Nephron (organoid): Measurements from ENCODE around the gene DPF1.

Experiments used
- H3K27ac Mint-ChIP-seq, 3 experiments: 2 replicates each; pipeline ENCODE4 v1.8.0; 2020; ENCODE audit warnings: mixed read lengths in 3 of 3, mild to moderate bottlenecking in 2 of 3, moderate library complexity in 1 of 3
- H3K27me3 Mint-ChIP-seq: 2 replicates; pipeline ENCODE4 v1.8.0; 2021; ENCODE audit warnings: low read depth, mild to moderate bottlenecking, moderate library complexity, mixed read lengths
- H3K36me3 Mint-ChIP-seq: 2 replicates; pipeline ENCODE4 v1.8.0; 2020; ENCODE audit warnings: low read depth, mixed read lengths
- H3K4me1 Mint-ChIP-seq: 2 replicates; pipeline ENCODE4 v1.8.0; 2020; ENCODE audit warnings: mixed read lengths
- H3K4me3 Mint-ChIP-seq, 3 experiments: 2 replicates each; pipeline ENCODE4 v1.8.0; 2020; ENCODE audit warnings: mild to moderate bottlenecking in 3 of 3, mixed read lengths in 3 of 3, moderate library complexity in 2 of 3
- H3K9me3 Mint-ChIP-seq: 2 replicates; pipeline ENCODE4 v1.8.0; 2020; ENCODE audit warnings: mixed read lengths
- TF ChIP-seq, protein P1 (sequence below), 3 experiments: fragments of 200-600 bp; sonication (generic); IDR thresholded peaks; one replicate each; pipeline ENCODE4 v1.5.0; 2021; ENCODE audit warnings: antibody characterized with exemption in 3 of 3; ENCODE audit not compliant: unreplicated experiment in 3 of 3

DPF1 gene

GRCh38 chr19:38202504-38202903, 21.5 kb downstream of the DPF1 start:
- no peaks in the 10 kb centered on the region for H3K9me3 Mint-ChIP-seq
- peaks cover 6% of the 10 kb centered on the region for H3K4me1 Mint-ChIP-seq
- H3K4me3 Mint-ChIP-seq = no peak overlapping the region
- H3K36me3 Mint-ChIP-seq = peaks cover 15% of the 10 kb centered on the region
- TF ChIP-seq, protein P1, sequence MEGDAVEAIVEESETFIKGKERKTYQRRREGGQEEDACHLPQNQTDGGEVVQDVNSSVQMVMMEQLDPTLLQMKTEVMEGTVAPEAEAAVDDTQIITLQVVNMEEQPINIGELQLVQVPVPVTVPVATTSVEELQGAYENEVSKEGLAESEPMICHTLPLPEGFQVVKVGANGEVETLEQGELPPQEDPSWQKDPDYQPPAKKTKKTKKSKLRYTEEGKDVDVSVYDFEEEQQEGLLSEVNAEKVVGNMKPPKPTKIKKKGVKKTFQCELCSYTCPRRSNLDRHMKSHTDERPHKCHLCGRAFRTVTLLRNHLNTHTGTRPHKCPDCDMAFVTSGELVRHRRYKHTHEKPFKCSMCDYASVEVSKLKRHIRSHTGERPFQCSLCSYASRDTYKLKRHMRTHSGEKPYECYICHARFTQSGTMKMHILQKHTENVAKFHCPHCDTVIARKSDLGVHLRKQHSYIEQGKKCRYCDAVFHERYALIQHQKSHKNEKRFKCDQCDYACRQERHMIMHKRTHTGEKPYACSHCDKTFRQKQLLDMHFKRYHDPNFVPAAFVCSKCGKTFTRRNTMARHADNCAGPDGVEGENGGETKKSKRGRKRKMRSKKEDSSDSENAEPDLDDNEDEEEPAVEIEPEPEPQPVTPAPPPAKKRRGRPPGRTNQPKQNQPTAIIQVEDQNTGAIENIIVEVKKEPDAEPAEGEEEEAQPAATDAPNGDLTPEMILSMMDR (IDR thresholded peaks at IDR 0.05; ENCODE audit: unreplicated experiment in 3 of 3) = no peak
- no peak overlapping the region for H3K27ac Mint-ChIP-seq
- H3K27me3 Mint-ChIP-seq = peaks cover 6% of the 10 kb centered on the region

DNA sequence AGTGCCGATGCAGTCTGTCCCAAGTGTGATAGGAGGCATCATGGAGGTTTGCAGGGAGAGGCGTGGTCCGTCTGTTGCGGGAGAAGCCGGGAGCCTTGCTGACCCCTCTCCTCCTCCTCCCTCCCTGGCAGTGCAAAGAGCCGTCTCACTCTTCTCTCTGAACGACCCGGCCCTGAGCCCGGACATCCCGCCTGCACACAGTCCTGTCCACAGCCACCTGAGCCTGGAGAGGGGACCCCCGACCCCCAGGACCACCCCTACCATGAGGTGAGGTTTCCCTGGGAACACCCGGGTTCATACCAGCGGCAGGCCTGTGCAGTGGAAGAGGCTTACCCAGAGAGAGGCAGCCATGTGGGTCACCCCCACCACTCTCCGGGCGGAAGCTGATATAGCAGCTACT, 22.3 kb downstream of the DPF1 start:
- Mint-ChIP-seq H3K4me1 (no peaks in the 10 kb centered on the region), H3K27me3 (no peaks in the 10 kb centered on the region), H3K4me3 (no peak overlapping the region), H3K27ac (no peak overlapping the region), H3K36me3 (peaks cover 15% of the 10 kb centered on the region), H3K9me3 (no peaks in the 10 kb centered on the region)
- TF ChIP-seq, protein P1 (IDR thresholded peaks at IDR 0.05; ENCODE audit: unreplicated experiment in 3 of 3) = no peak

DNA sequence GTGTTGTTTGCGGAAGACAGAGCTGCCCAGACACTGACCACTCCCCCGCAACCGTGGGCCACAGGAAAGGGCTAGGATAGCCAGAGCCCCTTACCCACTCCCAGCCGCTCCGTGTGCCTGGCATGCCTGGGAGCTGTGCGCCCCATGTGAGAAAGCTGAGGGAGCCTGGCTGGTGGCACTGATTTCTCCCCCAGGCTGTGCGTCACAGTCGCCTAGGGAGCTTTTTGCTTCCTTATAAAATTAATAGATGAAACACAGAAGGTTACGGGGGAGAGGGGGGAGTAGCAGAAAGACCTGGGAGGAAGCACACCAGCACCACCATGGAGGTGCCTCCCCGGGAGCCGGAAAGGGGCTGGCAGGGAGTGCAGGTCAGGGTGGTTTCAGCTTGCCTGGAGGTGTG, 24.7 kb downstream of the DPF1 start:
- TF ChIP-seq, protein P1 (IDR thresholded peaks at IDR 0.05; ENCODE audit: unreplicated experiment in 3 of 3) = no peak
- no peak overlapping the region for H3K4me3 Mint-ChIP-seq
- no peaks in the 10 kb centered on the region for H3K9me3 Mint-ChIP-seq
- peaks cover 15% of the 10 kb centered on the region for H3K36me3 Mint-ChIP-seq
- H3K27me3 Mint-ChIP-seq = no peaks in the 10 kb centered on the region
- no peak overlapping the region for H3K27ac Mint-ChIP-seq
- no peaks in the 10 kb centered on the region for H3K4me1 Mint-ChIP-seq

DNA sequence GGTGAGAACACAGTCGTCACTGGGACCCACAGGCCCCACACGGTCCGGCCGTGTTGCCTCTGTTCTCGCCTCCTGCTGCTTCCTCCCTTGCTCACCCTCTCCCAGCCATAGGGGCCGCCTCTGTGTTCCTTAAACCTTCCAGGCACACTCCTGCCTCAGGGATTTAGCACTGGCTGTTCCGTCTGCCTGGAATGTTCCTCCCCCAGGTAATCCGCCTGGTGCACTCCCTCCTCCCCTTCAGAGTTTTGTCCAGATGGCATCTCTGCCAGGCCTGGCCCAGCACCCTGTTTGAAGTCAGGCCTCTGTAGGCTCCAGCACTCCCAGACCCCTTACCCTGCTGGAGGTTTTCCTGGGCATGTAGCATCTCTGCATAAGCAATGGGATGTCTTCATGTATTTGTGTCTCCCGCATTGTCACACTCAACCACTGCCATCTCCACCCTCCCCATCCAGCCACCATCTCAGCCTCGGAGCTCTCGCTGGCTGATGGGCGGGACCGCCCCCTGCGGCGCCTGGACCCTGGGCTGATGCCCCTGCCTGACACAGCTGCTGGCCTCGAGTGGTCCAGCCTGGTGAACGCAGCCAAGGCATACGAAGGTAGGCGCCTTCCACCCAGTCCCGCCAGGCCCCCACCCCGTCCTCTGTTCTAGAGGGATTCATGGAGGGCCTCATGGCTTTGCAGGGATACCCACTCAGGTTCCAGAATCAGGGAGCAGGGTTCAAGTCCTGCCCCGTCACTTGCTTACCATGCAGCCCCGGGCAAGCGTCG, 25.9 kb downstream of the DPF1 start:
- no peak overlapping the region for H3K27ac Mint-ChIP-seq
- no peaks in the 10 kb centered on the region for H3K4me1 Mint-ChIP-seq
- no peak overlapping the region for H3K4me3 Mint-ChIP-seq
- H3K36me3 Mint-ChIP-seq = peaks cover 15% of the 10 kb centered on the region
- no peaks in the 10 kb centered on the region for H3K27me3 Mint-ChIP-seq
- TF ChIP-seq, protein P1 (IDR thresholded peaks at IDR 0.05; ENCODE audit: unreplicated experiment in 3 of 3) = no peak
- H3K9me3 Mint-ChIP-seq = no peaks in the 10 kb centered on the region

- Mint-ChIP-seq H3K4me3 (no peak overlapping the region), H3K36me3 (peaks cover 9% of the 10 kb centered on the region), H3K27ac (no peak overlapping the region), H3K9me3 (no peaks in the 10 kb centered on the region), H3K4me1 (no peaks in the 10 kb centered on the region), H3K27me3 (no peaks in the 10 kb centered on the region)
- TF ChIP-seq, protein P1 (IDR thresholded peaks at IDR 0.05; ENCODE audit: unreplicated experiment in 3 of 3) = no peak
Measured at GRCh38 chr19:38196948-38197656, 26.9 kb downstream of the DPF1 start.
